K562 (cell line): Measurements from ENCODE around the gene RCOR3. TPM values are rescaled to one million over a fixed set of nuclear protein-coding genes. Genes with fewer than 3 reads are reported as not detected.
A peak's percentile ranks its signal among the peaks of the same experiment; 100 is the strongest.

Source experiments
- PRDM10 ChIP-seq: fragments of 450-650 bp; IDR thresholded peaks from 2 replicates; pipeline ENCODE4 v1.6.1; 2018; ENCODE audit not compliant: partially characterized antibody
- RAD51 ChIP-seq: fragments of 450-650 bp; IDR thresholded peaks from 2 replicates; pipeline ENCODE4 v1.7.1; 2016; ENCODE audit warnings: low read depth, mild to moderate bottlenecking, borderline replicate concordance
- TOE1 ChIP-seq, 2 experiments: fragments of 450-650 bp in 1 of 2; sonication (generic) in 1 of 2; formaldehyde crosslinking in 1 of 2; IDR thresholded peaks; 2 replicates each; pipeline versions ENCODE4 v1.7.1 to v1.8.0; 2016 to 2022; ENCODE audit warnings: borderline replicate concordance in 2 of 2, mild to moderate bottlenecking in 2 of 2, antibody characterized with exemption in 1 of 2, inconsistent platforms in 1 of 2, low read depth in 1 of 2, missing genetic modification reagents in 1 of 2, moderate library complexity in 1 of 2
- USF2 ChIP-seq: sonication (generic); formaldehyde crosslinking; IDR thresholded peaks from 2 replicates; pipeline ENCODE4 v1.5.0; 2020; ENCODE audit warnings: missing genetic modification reagents
- ZNF407 ChIP-seq: fragments of 450-650 bp; IDR thresholded peaks from 2 replicates; pipeline ENCODE4 v1.6.1; 2016; ENCODE audit warnings: low read depth
- polyA plus RNA-seq, 8 experiments: library from polyadenylated mRNA; depleted of rRNA in 4 of 8; stranded (reverse) in 5 of 8; unstranded in 3 of 8; fragments of >200 nt; fragmentation: Nextera tagmentation in 2 of 8; fragmentation: Illumina TruSeq in 1 of 8; extraction: Ambion mirVana in 2 of 8; extraction: Trizol in 1 of 8; gene quantifications; 2 replicates each; pipeline versions ENCODE4 v1.2.1 to v1.2.3, GENCODE V29; 2011 to 2014; ENCODE audit warnings: inconsistent platforms in 1 of 8, missing spikeins in 1 of 8
- total RNA-seq, 7 experiments: library from RNA; depleted of rRNA in 6 of 7; stranded (reverse); fragments of >200 nt in 6 of 7; fragmentation: Illumina TruSeq in 2 of 7; extraction: Trizol in 2 of 7; gene quantifications; 2 replicates each; pipeline versions ENCODE4 v1.2.1 to v1.2.3, GENCODE V29; 2011 to 2021; ENCODE audit warnings: low replicate concordance in 1 of 7

RCOR3 gene
- total and polyA plus RNA-seq, 9 of the 15 experiments (the other 6 are each of a cell fraction or from before 2014, with no cell fraction given): 9.7 to 42.7 (median 29.5) TPM

GRCh38 chr1:211247921-211248320 is 11.2 kb upstream of the RCOR3 start (continued):
- no peak for TF ChIP-seq ZNF407
- peak; percentile 80 for TF ChIP-seq USF2 (CRISPR knock-in tag)
- peak; percentile 92 for TF ChIP-seq TOE1 (IDR thresholded peaks at IDR 0.05; ENCODE audit: borderline replicate concordance)
- no peak for TF ChIP-seq TOE1 (CRISPR knock-in tag; IDR thresholded peaks at IDR 0.05; ENCODE audit: borderline replicate concordance, low read depth)
- peak; percentile 81 for TF ChIP-seq RAD51
- peak; percentile 70 for TF ChIP-seq PRDM10
